CD14-positive monocyte (primary cell): ENCODE results near the gene ARL11. TPM values are rescaled to one million over a fixed set of nuclear protein-coding genes. Genes with fewer than 3 reads are reported as not detected.
A peak's percentile ranks its signal among the peaks of the same experiment; 100 is the strongest.

Source experiments
- DNase-seq, 3 donors: peaks; one replicate each; pipeline ENCODE4 v3.0.0-alpha.2; 2011 to 2022
- H2AFZ ChIP-seq: 2 replicates; pipeline ENCODE4 v1.6.0; 2012; ENCODE audit warnings: mild to moderate bottlenecking, low read depth, low read length, inconsistent platforms; ENCODE audit not compliant: insufficient read depth, poor library complexity, severe bottlenecking
- H3K27ac ChIP-seq, 2 donors: 1 replicate in 1 of 2; 2 replicates in 1 of 2; pipeline ENCODE4 v1.5.1; 2012 to 2013; ENCODE audit warnings: low read length in 2 of 2, control low read depth in 1 of 2, inconsistent platforms in 1 of 2, low read depth in 1 of 2, mild to moderate bottlenecking in 1 of 2
- H3K27me3 ChIP-seq, 2 donors: one replicate each; pipeline versions ENCODE4 v1.6.0 to v1.6.1; 2011 to 2013; ENCODE audit warnings: low read length in 2 of 2; ENCODE audit not compliant: control insufficient read depth in 2 of 2, insufficient read depth in 2 of 2
- H3K36me3 ChIP-seq, 2 donors: replicated peaks in 1 of 2; 1 replicate in 1 of 2; 2 replicates in 1 of 2; pipeline versions ENCODE4 v1.5.1 to v1.6.1; 2012 to 2013; ENCODE audit warnings: low read length in 2 of 2, control low read depth in 1 of 2, inconsistent platforms in 1 of 2, mild to moderate bottlenecking in 1 of 2; ENCODE audit not compliant: insufficient read depth in 2 of 2, control insufficient read depth in 1 of 2
- H3K4me1 ChIP-seq, 2 donors: 1 replicate in 1 of 2; 2 replicates in 1 of 2; pipeline versions ENCODE4 v1.5.1 to v1.6.1; 2012 to 2013; ENCODE audit warnings: low read length in 2 of 2, control low read depth in 1 of 2, inconsistent platforms in 1 of 2, mild to moderate bottlenecking in 1 of 2, moderate library complexity in 1 of 2; ENCODE audit not compliant: insufficient read depth in 2 of 2, control insufficient read depth in 1 of 2
- H3K4me2 ChIP-seq: replicated peaks from 2 replicates; pipeline ENCODE3; 2012; ENCODE audit warnings: low read length, moderate library complexity, mild to moderate bottlenecking; ENCODE audit not compliant: poor library complexity, severe bottlenecking; ENCODE audit errors: extremely low read depth
- H3K4me3 ChIP-seq, 3 experiments: fragments of 200-600 bp in 1 of 3; sonication (generic) in 1 of 3; replicated peaks in 1 of 3; 1 replicate in 2 of 3; 2 replicates in 1 of 3; pipeline ENCODE4 v1.5.1; 2011 to 2013; ENCODE audit warnings: low read length in 3 of 3, mild to moderate bottlenecking in 3 of 3, control low read depth in 2 of 3, low read depth in 2 of 3, inconsistent platforms in 1 of 3, moderate library complexity in 1 of 3
- H3K79me2 ChIP-seq: 2 replicates; pipeline ENCODE4 v1.6.0; 2012; ENCODE audit warnings: mild to moderate bottlenecking, control low read depth, inconsistent platforms, low read length, moderate library complexity; ENCODE audit not compliant: insufficient read depth
- H3K9ac ChIP-seq: 2 replicates; pipeline ENCODE4 v1.6.0; 2017; ENCODE audit warnings: low read length, mild to moderate bottlenecking; ENCODE audit not compliant: insufficient read depth, poor library complexity, severe bottlenecking
- H3K9me3 ChIP-seq, 2 donors: replicated peaks in 1 of 2; 1 replicate in 1 of 2; 2 replicates in 1 of 2; pipeline versions ENCODE4 v1.5.1 to v1.6.1; 2012 to 2013; ENCODE audit warnings: low read length in 2 of 2, control low read depth in 1 of 2; ENCODE audit not compliant: control insufficient read depth in 1 of 2, insufficient read depth in 1 of 2
- H4K20me1 ChIP-seq: 2 replicates; pipeline ENCODE4 v1.6.0; 2012; ENCODE audit warnings: mild to moderate bottlenecking, low read length, control low read depth, moderate library complexity; ENCODE audit not compliant: insufficient read depth
- H3K27ac Mint-ChIP-seq, 7 donors: one replicate each; pipeline ENCODE4 v1.8.0; 2020; ENCODE audit warnings: mild to moderate bottlenecking in 7 of 7, mixed read lengths in 7 of 7, moderate library complexity in 6 of 7, inconsistent platforms in 2 of 7
- H3K27me3 Mint-ChIP-seq, 3 donors: one replicate each; pipeline ENCODE4 v1.8.0; 2021 to 2022; ENCODE audit warnings: low read depth in 3 of 3, mild to moderate bottlenecking in 3 of 3, mixed read lengths in 3 of 3, moderate library complexity in 3 of 3, inconsistent platforms in 1 of 3
- H3K36me3 Mint-ChIP-seq, 2 donors: one replicate each; pipeline ENCODE4 v1.8.0; 2020; ENCODE audit warnings: mixed read lengths in 2 of 2, inconsistent platforms in 1 of 2, mild to moderate bottlenecking in 1 of 2
- H3K4me1 Mint-ChIP-seq: one replicate; pipeline ENCODE4 v1.8.0; 2020; ENCODE audit warnings: mild to moderate bottlenecking, mixed read lengths
- H3K4me3 Mint-ChIP-seq, 2 donors: one replicate each; pipeline ENCODE4 v1.8.0; 2020; ENCODE audit warnings: mild to moderate bottlenecking in 2 of 2, mixed read lengths in 2 of 2, moderate library complexity in 1 of 2
- H3K9me3 Mint-ChIP-seq, 7 donors: one replicate each; pipeline ENCODE4 v1.8.0; 2020 to 2022; ENCODE audit warnings: mixed read lengths in 7 of 7, mild to moderate bottlenecking in 6 of 7, moderate library complexity in 6 of 7, inconsistent platforms in 2 of 7
- WGBS: methylation state at CpG from one replicate; pipeline ENCODE4 v1.1.5; 2013; ENCODE audit warnings: missing lambda C conversion rate; ENCODE audit not compliant: insufficient coverage; 5-methylcytosine and 5-hydroxymethylcytosine counted together
- intact Hi-C, 2 donors: fragments of 100-400 bp; cut with micrococcal nuclease; formaldehyde crosslinking; loops; one replicate each; pipeline versions ENCODE4 v1.15.0 to v1.15.1; 2023
- polyA plus RNA-seq, 3 donors: library from polyadenylated mRNA; depleted of rRNA in 1 of 3; unstranded in 2 of 3; stranded (reverse) in 1 of 3; fragments of 300-500 nt in 2 of 3; fragments of >200 nt in 1 of 3; fragmentation: Illumina TruSeq in 2 of 3; gene quantifications; 1 replicate in 2 of 3; 2 replicates in 1 of 3; pipeline ENCODE4 v1.2.3, GENCODE V29; 2012 to 2021
- TF ChIP-seq, protein P1 (sequence below): fragments of 200-600 bp; IDR thresholded peaks from one replicate; pipeline ENCODE4 v1.8.0; 2022; ENCODE audit warnings: antibody characterized with exemption, mild to moderate bottlenecking

Gene ARL11
- polyA plus RNA-seq, 3 donors = 12.8 to 19.2 (median 15.2) TPM

DNA sequence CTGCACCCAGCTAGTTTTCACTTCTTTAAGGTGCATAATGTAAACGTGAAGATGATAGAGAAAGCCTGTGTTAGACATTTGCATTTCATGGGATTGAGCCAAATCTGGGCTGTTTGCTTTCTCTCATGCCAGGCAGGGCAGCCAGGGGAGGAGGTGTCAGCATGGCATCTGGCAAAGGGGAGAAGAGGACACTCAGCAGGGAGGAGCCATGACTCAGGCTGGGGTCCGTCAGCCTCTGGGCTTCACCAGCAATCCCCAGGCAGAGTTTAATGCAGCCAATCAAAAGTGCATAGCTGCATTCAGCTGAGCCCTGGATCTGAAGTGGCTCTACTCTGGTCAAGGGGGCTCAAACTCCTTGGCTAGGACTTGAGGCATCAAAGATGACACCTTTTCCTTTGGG is 39.5 kb downstream of the ARL11 start:
- Mint-ChIP-seq H3K36me3 (peaks cover 17 to 29% of the 10 kb centered on the region in 2 donors), H3K27me3 (peaks cover 0 to 7% (median 0%) of the 10 kb centered on the region in 3 donors), H3K4me1 (peaks cover 8% of the 10 kb centered on the region), H3K4me3 (no peak overlapping the region), H3K27ac (peak overlapping the region in 2 of 7 donors; percentile 6 to 57), H3K9me3 (peaks cover 0 to 4% (median 0%) of the 10 kb centered on the region in 7 donors)
- H3K4me3 ChIP-seq = no peak overlapping the region
- no peak overlapping the region for H3K9ac ChIP-seq
- H3K9me3 ChIP-seq = no peaks in the 10 kb centered on the region
- peaks cover 2 to 15% of the 10 kb centered on the region in 2 donors for H3K36me3 ChIP-seq
- WGBS = 90% methylated on average over 2 of the region's 2 CpGs
- H4K20me1 ChIP-seq = no peaks in the 10 kb centered on the region
- peaks cover 0 to 6% of the 10 kb centered on the region in 2 donors for H3K4me1 ChIP-seq
- TF ChIP-seq, protein P1, sequence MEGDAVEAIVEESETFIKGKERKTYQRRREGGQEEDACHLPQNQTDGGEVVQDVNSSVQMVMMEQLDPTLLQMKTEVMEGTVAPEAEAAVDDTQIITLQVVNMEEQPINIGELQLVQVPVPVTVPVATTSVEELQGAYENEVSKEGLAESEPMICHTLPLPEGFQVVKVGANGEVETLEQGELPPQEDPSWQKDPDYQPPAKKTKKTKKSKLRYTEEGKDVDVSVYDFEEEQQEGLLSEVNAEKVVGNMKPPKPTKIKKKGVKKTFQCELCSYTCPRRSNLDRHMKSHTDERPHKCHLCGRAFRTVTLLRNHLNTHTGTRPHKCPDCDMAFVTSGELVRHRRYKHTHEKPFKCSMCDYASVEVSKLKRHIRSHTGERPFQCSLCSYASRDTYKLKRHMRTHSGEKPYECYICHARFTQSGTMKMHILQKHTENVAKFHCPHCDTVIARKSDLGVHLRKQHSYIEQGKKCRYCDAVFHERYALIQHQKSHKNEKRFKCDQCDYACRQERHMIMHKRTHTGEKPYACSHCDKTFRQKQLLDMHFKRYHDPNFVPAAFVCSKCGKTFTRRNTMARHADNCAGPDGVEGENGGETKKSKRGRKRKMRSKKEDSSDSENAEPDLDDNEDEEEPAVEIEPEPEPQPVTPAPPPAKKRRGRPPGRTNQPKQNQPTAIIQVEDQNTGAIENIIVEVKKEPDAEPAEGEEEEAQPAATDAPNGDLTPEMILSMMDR = no peak
- intact Hi-C loops = no loop called here
- no peaks in the 10 kb centered on the region for H3K27me3 ChIP-seq
- H3K79me2 ChIP-seq = no peaks in the 10 kb centered on the region
- no peak overlapping the region for H2AFZ ChIP-seq
- no peak overlapping the region for H3K27ac ChIP-seq
- H3K4me2 ChIP-seq = no peak overlapping the region
- no peak for DNase-seq

DNA sequence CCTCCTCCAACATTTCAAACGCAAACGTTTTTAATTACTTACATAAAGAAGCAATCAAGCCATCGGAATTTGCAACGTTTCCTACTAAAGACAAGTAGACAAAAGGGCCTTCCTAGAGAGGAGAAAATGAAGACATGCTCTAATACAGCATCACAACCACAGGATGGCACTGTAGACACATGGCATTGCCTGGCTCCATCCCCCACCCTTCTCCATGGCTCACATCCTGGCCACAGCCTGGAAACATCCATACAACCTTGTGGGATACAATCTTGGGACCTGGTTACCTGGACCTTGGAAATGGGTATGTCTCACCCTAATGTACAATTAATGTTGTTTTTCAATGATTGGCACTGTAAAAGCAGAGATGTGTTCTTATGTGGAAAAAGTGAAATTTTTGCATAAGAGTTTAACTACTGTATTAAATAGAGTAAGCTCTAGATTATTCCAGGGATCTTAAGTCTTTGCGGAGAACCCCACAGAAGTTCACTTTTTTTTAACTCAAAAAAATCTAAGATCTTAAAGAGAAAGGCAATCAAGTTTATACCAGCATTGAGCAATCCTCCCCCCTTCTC is 41.5 kb downstream of the ARL11 start:
- no peaks in the 10 kb centered on the region for H3K9me3 Mint-ChIP-seq
- Histone ChIP-seq H3K9ac (no peak overlapping the region), H3K4me3 (no peak overlapping the region), H3K27me3 (no peaks in the 10 kb centered on the region), H3K9me3 (no peaks in the 10 kb centered on the region), H3K4me1 (peaks cover 0 to 6% of the 10 kb centered on the region in 2 donors), H3K27ac (no peak overlapping the region), H3K36me3 (peaks cover 2 to 15% of the 10 kb centered on the region in 2 donors), H2AFZ (no peak overlapping the region), H3K4me2 (no peak overlapping the region), H3K79me2 (no peaks in the 10 kb centered on the region), H4K20me1 (no peaks in the 10 kb centered on the region)
- TF ChIP-seq, protein P1 = peak; percentile 73
- DNase-seq = peak in 1 of 3 donors; percentile 22
- H3K27ac Mint-ChIP-seq = no peak overlapping the region
- peaks cover 17 to 26% of the 10 kb centered on the region in 2 donors for H3K36me3 Mint-ChIP-seq
- H3K27me3 Mint-ChIP-seq = peaks cover 0 to 3% (median 0%) of the 10 kb centered on the region in 3 donors
- intact Hi-C loops = loop anchor here in 1 of 2 donors (10.0 kb wide), 1 partner anchor 1395 kb away; no protein-coding TSS in a partner anchor
- H3K4me3 Mint-ChIP-seq = no peak overlapping the region
- 75% methylated on average over 2 of the region's 5 CpGs for WGBS
- peaks cover 8% of the 10 kb centered on the region for H3K4me1 Mint-ChIP-seq
